ENCODE results near the gene FTH1. TPM values are rescaled to one million over a fixed set of nuclear protein-coding genes. Genes with fewer than 3 reads are reported as not detected.

Gene FTH1
- total RNA-seq, 4 donors from 2014 or later: 2,288 to 6,007 (median 4,694) TPM

GRCh38 chr11:61940466-61940865 is 27.0 kb downstream of the FTH1 start:
- intact Hi-C loops (cut with DNase I; ENCODE audit: low total_unique reads) (loop anchor here (10.0 kb wide), 1 partner anchor 144 kb away; no protein-coding TSS in a partner anchor), in situ Hi-C loops (cut with MboI; ENCODE audit: low pct_ligation_motif_present in 1 of 4, low pct_unique_long_range_greater_than_20kb in 1 of 4, low sequenced_read_pairs in 3 of 4) (loop anchor here in 2 of 4 donors (10.0 kb wide), 1 partner anchor 46 kb away; the partner anchor contains the start of gene FADS3 (in 2 of the 2))
- no peak overlapping the region for H3K4me3 ChIP-seq
- peaks cover 0 to 4% of the 10 kb centered on the region in 2 donors for H3K9me3 ChIP-seq
- no peaks in the 10 kb centered on the region for H3K36me3 ChIP-seq
- peaks cover 22% of the 10 kb centered on the region for H3K27me3 ChIP-seq
- H3K27ac ChIP-seq: no peak overlapping the region
- 86 to 92% methylated on average over 2 to 10 of the region's 10 CpGs for WGBS, 2 donors (ENCODE audit: low coverage in 1 of 2)
- TF ChIP-seq POLR2AphosphoS5 (IDR thresholded peaks at IDR 0.05) (no peak), EP300 (IDR thresholded peaks at IDR 0.05; ENCODE audit: low read depth) (no peak), CTCF (IDR thresholded peaks at IDR 0.05) (no peak), POLR2A (IDR thresholded peaks at IDR 0.05) (no peak)
- H3K4me1 ChIP-seq: no peaks in the 10 kb centered on the region
- DNase-seq: no peak

DNA sequence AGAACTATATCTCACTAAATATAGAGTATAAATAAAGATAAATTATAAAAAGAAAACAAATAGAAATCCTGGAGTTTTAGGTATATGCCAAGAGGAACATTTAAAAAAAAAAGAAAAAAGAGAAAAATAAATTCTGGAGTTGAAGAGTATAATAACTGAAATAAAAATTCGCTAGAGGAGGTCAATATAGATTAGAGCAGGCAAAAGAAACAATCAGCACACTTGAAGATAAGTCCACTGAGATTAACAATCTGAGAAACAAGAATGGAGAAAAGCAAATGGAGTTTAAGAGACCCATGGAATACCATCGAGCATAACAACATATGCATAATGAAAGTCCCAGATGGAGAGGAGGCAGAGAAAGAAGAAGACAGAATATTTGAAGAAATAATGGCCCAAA is 31.6 kb downstream of the FTH1 start:
- peaks cover 0 to 4% of the 10 kb centered on the region in 2 donors for H3K9me3 ChIP-seq
- intact Hi-C loops (cut with DNase I; ENCODE audit: low total_unique reads): no loop called here
- H3K36me3 ChIP-seq: no peaks in the 10 kb centered on the region
- in situ Hi-C loops (cut with MboI; ENCODE audit: low pct_ligation_motif_present in 1 of 4, low pct_unique_long_range_greater_than_20kb in 1 of 4, low sequenced_read_pairs in 3 of 4): no loop called here
- TF ChIP-seq CTCF (IDR thresholded peaks at IDR 0.05): no peak
- TF ChIP-seq POLR2A (IDR thresholded peaks at IDR 0.05): no peak
- TF ChIP-seq POLR2AphosphoS5 (IDR thresholded peaks at IDR 0.05): no peak
- no peak for TF ChIP-seq EP300 (IDR thresholded peaks at IDR 0.05; ENCODE audit: low read depth)
- DNase-seq: no peak
- H3K4me3 ChIP-seq: no peak overlapping the region
- no peak overlapping the region for H3K27ac ChIP-seq
- peaks cover 22% of the 10 kb centered on the region for H3K27me3 ChIP-seq
- WGBS, 2 donors (ENCODE audit: low coverage in 1 of 2): 78 to 85% methylated on average over 2 of the region's 2 CpGs
- no peaks in the 10 kb centered on the region for H3K4me1 ChIP-seq

- no peaks in the 10 kb centered on the region for H3K4me1 ChIP-seq
- no peak for DNase-seq
- WGBS, 2 donors (ENCODE audit: low coverage in 1 of 2): 84 to 91% methylated on average over 3 of the region's 3 CpGs
- no peak overlapping the region for H3K4me3 ChIP-seq
- no peak overlapping the region for H3K27ac ChIP-seq
- no peaks in the 10 kb centered on the region for H3K27me3 ChIP-seq
- in situ Hi-C loops (cut with MboI; ENCODE audit: low pct_ligation_motif_present in 1 of 4, low pct_unique_long_range_greater_than_20kb in 1 of 4, low sequenced_read_pairs in 3 of 4) (no loop called here), intact Hi-C loops (cut with DNase I; ENCODE audit: low total_unique reads) (no loop called here)
- TF ChIP-seq POLR2A (IDR thresholded peaks at IDR 0.05): no peak
- no peak for TF ChIP-seq CTCF (IDR thresholded peaks at IDR 0.05)
- TF ChIP-seq EP300 (IDR thresholded peaks at IDR 0.05; ENCODE audit: low read depth): no peak
- TF ChIP-seq POLR2AphosphoS5 (IDR thresholded peaks at IDR 0.05): no peak
- H3K9me3 ChIP-seq: no peaks in the 10 kb centered on the region
- H3K36me3 ChIP-seq: no peaks in the 10 kb centered on the region
Observed at GRCh38 chr11:61930933-61931332, 36.5 kb downstream of the FTH1 start.

- intact Hi-C loops (cut with DNase I; ENCODE audit: low total_unique reads): no loop called here
- peaks cover 0 to 4% (median 0%) of the 10 kb centered on the region in 4 donors for H3K4me1 ChIP-seq
- in situ Hi-C loops (cut with MboI; ENCODE audit: low pct_ligation_motif_present in 1 of 4, low pct_unique_long_range_greater_than_20kb in 1 of 4, low sequenced_read_pairs in 3 of 4): no loop called here
- H3K9me3 ChIP-seq: no peaks in the 10 kb centered on the region
- TF ChIP-seq POLR2AphosphoS5 (IDR thresholded peaks at IDR 0.05) (no peak), POLR2A (IDR thresholded peaks at IDR 0.05) (no peak), EP300 (IDR thresholded peaks at IDR 0.05; ENCODE audit: low read depth) (no peak), CTCF (IDR thresholded peaks at IDR 0.05) (no peak)
- no peak for DNase-seq
- H3K4me3 ChIP-seq: no peak overlapping the region
- no peaks in the 10 kb centered on the region for H3K27me3 ChIP-seq
- no peaks in the 10 kb centered on the region for H3K36me3 ChIP-seq
- no peak overlapping the region for H3K27ac ChIP-seq
Observed at GRCh38 chr11:61928606-61929005, 38.8 kb downstream of the FTH1 start.

Data from transverse colon (tissue), 4 donors.